ENCODE measurements around the gene KLHL7.

The KLHL7 gene

GRCh38 chr7:23214423-23214822 is 108.8 kb downstream of the KLHL7 start:
- TF ChIP-seq GLIS3 (CRISPR knock-in tag; IDR thresholded peaks at IDR 0.05), result no peak
- ATAC-seq, result no peak

- no peak for ATAC-seq
- no peak for TF ChIP-seq TOX (CRISPR knock-in tag; IDR thresholded peaks at IDR 0.05; ENCODE audit: borderline replicate concordance)
- no peak for TF ChIP-seq ESRRG (CRISPR knock-in tag; IDR thresholded peaks at IDR 0.05)
- no peak for TF ChIP-seq ARNTL (CRISPR knock-in tag; IDR thresholded peaks at IDR 0.05; ENCODE audit: borderline replicate concordance, low read depth)
- TF ChIP-seq CSDC2 (CRISPR knock-in tag; IDR thresholded peaks at IDR 0.05), result no peak
- no peak for TF ChIP-seq ZC3H10 (CRISPR knock-in tag; IDR thresholded peaks at IDR 0.05)
- no peak for TF ChIP-seq ZNF8 (CRISPR knock-in tag; IDR thresholded peaks at IDR 0.05)
- no peak for TF ChIP-seq BACH2 (CRISPR knock-in tag; IDR thresholded peaks at IDR 0.05; ENCODE audit: borderline replicate concordance)
- no peak for TF ChIP-seq GLIS3 (CRISPR knock-in tag; IDR thresholded peaks at IDR 0.05)
Measured at GRCh38 chr7:23214938-23215337, 109.4 kb downstream of the KLHL7 start.

- no peak for TF ChIP-seq CREB5 (CRISPR knock-in tag; IDR thresholded peaks at IDR 0.05; ENCODE audit: low read depth)
- ATAC-seq, result no peak
Measured at GRCh38 chr7:23216021-23216420, 110.4 kb downstream of the KLHL7 start.

GRCh38 chr7:23218196-23218595 is 112.6 kb downstream of the KLHL7 start:
- no peak for ATAC-seq
- TF ChIP-seq ARNTL (CRISPR knock-in tag; IDR thresholded peaks at IDR 0.05; ENCODE audit: borderline replicate concordance, low read depth) (no peak), CSRNP3 (CRISPR knock-in tag; IDR thresholded peaks at IDR 0.05) (no peak), CSDC2 (CRISPR knock-in tag; IDR thresholded peaks at IDR 0.05) (no peak), CREB5 (CRISPR knock-in tag; IDR thresholded peaks at IDR 0.05; ENCODE audit: low read depth) (no peak), ZNF565 (CRISPR knock-in tag; conservative IDR thresholded peaks at IDR 0.05; ENCODE audit: low read depth) (no peak), RARB (CRISPR knock-in tag; IDR thresholded peaks at IDR 0.05) (no peak), PATZ1 (CRISPR knock-in tag; IDR thresholded peaks at IDR 0.05; ENCODE audit: borderline replicate concordance) (no peak), PPARA (CRISPR knock-in tag; IDR thresholded peaks at IDR 0.05; ENCODE audit: borderline replicate concordance) (no peak), ZNF70 (CRISPR knock-in tag; IDR thresholded peaks at IDR 0.05) (no peak), ZFP3 (CRISPR knock-in tag; IDR thresholded peaks at IDR 0.05) (no peak), ZC3H10 (CRISPR knock-in tag; IDR thresholded peaks at IDR 0.05) (no peak), TSHZ2 (CRISPR knock-in tag; IDR thresholded peaks at IDR 0.05) (no peak), OSR1 (CRISPR knock-in tag; IDR thresholded peaks at IDR 0.05) (no peak), SNAI2 (CRISPR knock-in tag; IDR thresholded peaks at IDR 0.05) (no peak), GLIS3 (CRISPR knock-in tag; IDR thresholded peaks at IDR 0.05) (no peak), ZNF8 (CRISPR knock-in tag; IDR thresholded peaks at IDR 0.05) (no peak), ISL1 (CRISPR knock-in tag; IDR thresholded peaks at IDR 0.05) (no peak), BACH2 (CRISPR knock-in tag; IDR thresholded peaks at IDR 0.05; ENCODE audit: borderline replicate concordance) (no peak), ESRRG (CRISPR knock-in tag; IDR thresholded peaks at IDR 0.05) (no peak)

All from SK-N-SH treated with all-trans-retinoic acid at 6 μM for 48 hours (cell line).